GM12872 (cell line): ENCODE data around the gene FAH.

Experiments
- CTCF ChIP-seq: IDR thresholded peaks from 3 replicates; pipeline ENCODE4 v1.5.1; 2011; ENCODE audit warnings: low read depth, mild to moderate bottlenecking, low read length, moderate library complexity; ENCODE audit not compliant: insufficient read depth

Gene FAH

GRCh38 chr15:80132382-80132781 is 20.4 kb upstream of the FAH start:
- no peak for TF ChIP-seq CTCF

- TF ChIP-seq CTCF: no peak
Observed at GRCh38 chr15:80136854-80137253, 15.9 kb upstream of the FAH start.

GRCh38 chr15:80138961-80139360 is 13.8 kb upstream of the FAH start:
- no peak for TF ChIP-seq CTCF

GRCh38 chr15:80140909-80141308 is 11.9 kb upstream of the FAH start:
- no peak for TF ChIP-seq CTCF

- TF ChIP-seq CTCF: no peak
Observed at GRCh38 chr15:80141916-80142598, 10.7 kb upstream of the FAH start.

GRCh38 chr15:80142646-80143045 is 10.2 kb upstream of the FAH start:
- no peak for TF ChIP-seq CTCF

- no peak for TF ChIP-seq CTCF
Observed at GRCh38 chr15:80151148-80151547, 1.7 kb upstream of the FAH start.
